ENCODE data around the gene PDE1C.

The PDE1C gene

GRCh38 chr7:31981874-31982390, 88.3 kb downstream of the PDE1C start:
- no peaks in the 10 kb centered on the region for H3K27me3 Mint-ChIP-seq (ENCODE audit: low read depth)
- H3K9me3 Mint-ChIP-seq = peaks cover 8% of the 10 kb centered on the region
- no peaks in the 10 kb centered on the region for H3K4me1 Mint-ChIP-seq
- no peaks in the 10 kb centered on the region for H3K36me3 Mint-ChIP-seq (ENCODE audit: low read depth)
- TF ChIP-seq CTCF (IDR thresholded peaks at IDR 0.05; ENCODE audit: unreplicated experiment in 3 of 3) = no peak
- no peak overlapping the region for H3K27ac Mint-ChIP-seq
- no peak overlapping the region for H3K4me3 Mint-ChIP-seq

GRCh38 chr7:31979690-31980330, 90.4 kb downstream of the PDE1C start:
- peaks cover 6% of the 10 kb centered on the region for H3K9me3 Mint-ChIP-seq
- H3K4me3 Mint-ChIP-seq = no peak overlapping the region
- H3K36me3 Mint-ChIP-seq (ENCODE audit: low read depth) = no peaks in the 10 kb centered on the region
- H3K27me3 Mint-ChIP-seq (ENCODE audit: low read depth) = no peaks in the 10 kb centered on the region
- no peaks in the 10 kb centered on the region for H3K4me1 Mint-ChIP-seq
- no peak overlapping the region for H3K27ac Mint-ChIP-seq
- TF ChIP-seq CTCF (IDR thresholded peaks at IDR 0.05; ENCODE audit: unreplicated experiment in 3 of 3) = no peak

GRCh38 chr7:31975546-31975945, 94.7 kb downstream of the PDE1C start:
- Mint-ChIP-seq H3K9me3 (peaks cover 5% of the 10 kb centered on the region), H3K27me3 (ENCODE audit: low read depth) (no peaks in the 10 kb centered on the region), H3K4me3 (no peak overlapping the region), H3K27ac (no peak overlapping the region), H3K4me1 (no peaks in the 10 kb centered on the region), H3K36me3 (ENCODE audit: low read depth) (no peaks in the 10 kb centered on the region)
- no peak for TF ChIP-seq CTCF (IDR thresholded peaks at IDR 0.05; ENCODE audit: unreplicated experiment in 3 of 3)

GRCh38 chr7:31974351-31974750, 95.9 kb downstream of the PDE1C start:
- Mint-ChIP-seq H3K27ac (no peak overlapping the region), H3K4me1 (no peaks in the 10 kb centered on the region), H3K4me3 (no peak overlapping the region), H3K36me3 (ENCODE audit: low read depth) (no peaks in the 10 kb centered on the region), H3K27me3 (ENCODE audit: low read depth) (no peaks in the 10 kb centered on the region), H3K9me3 (peaks cover 9% of the 10 kb centered on the region)
- TF ChIP-seq CTCF (IDR thresholded peaks at IDR 0.05; ENCODE audit: unreplicated experiment in 3 of 3) = no peak

- Mint-ChIP-seq H3K27me3 (ENCODE audit: low read depth) (no peaks in the 10 kb centered on the region), H3K27ac (no peak overlapping the region), H3K4me3 (no peak overlapping the region), H3K36me3 (ENCODE audit: low read depth) (no peaks in the 10 kb centered on the region), H3K4me1 (no peaks in the 10 kb centered on the region), H3K9me3 (peaks cover 16% of the 10 kb centered on the region)
- TF ChIP-seq CTCF (IDR thresholded peaks at IDR 0.05; ENCODE audit: unreplicated experiment in 3 of 3) = no peak
Measured at GRCh38 chr7:31971049-31971667, 99.0 kb downstream of the PDE1C start.

- no peaks in the 10 kb centered on the region for H3K27me3 Mint-ChIP-seq (ENCODE audit: low read depth)
- H3K4me1 Mint-ChIP-seq = no peaks in the 10 kb centered on the region
- TF ChIP-seq CTCF (IDR thresholded peaks at IDR 0.05; ENCODE audit: unreplicated experiment in 3 of 3) = no peak
- H3K4me3 Mint-ChIP-seq = no peak overlapping the region
- H3K27ac Mint-ChIP-seq = no peak overlapping the region
- no peaks in the 10 kb centered on the region for H3K36me3 Mint-ChIP-seq (ENCODE audit: low read depth)
- peaks cover 19% of the 10 kb centered on the region for H3K9me3 Mint-ChIP-seq
Measured at GRCh38 chr7:31970501-31970900, 99.7 kb downstream of the PDE1C start.

All from nephron (organoid).